ENCODE measurements around the gene IGSF21.
A peak's percentile ranks its signal among the peaks of the same experiment; 100 is the strongest.

The IGSF21 gene

GRCh38 chr1:18124977-18125376, 17.4 kb downstream of the IGSF21 start:
- no peak for TF ChIP-seq CTCF (IDR thresholded peaks at IDR 0.05; ENCODE audit: unreplicated experiment in 3 of 3)
- Mint-ChIP-seq H3K27ac (peak overlapping the region in 1 of 3 experiments; percentile 29), H3K4me3 (no peak overlapping the region), H3K4me1 (peaks cover 11% of the 10 kb centered on the region), H3K9me3 (no peaks in the 10 kb centered on the region), H3K27me3 (ENCODE audit: low read depth) (peaks cover 66% of the 10 kb centered on the region), H3K36me3 (ENCODE audit: low read depth) (no peaks in the 10 kb centered on the region)

GRCh38 chr1:18126616-18127015, 19.0 kb downstream of the IGSF21 start:
- peaks cover 11% of the 10 kb centered on the region for H3K4me1 Mint-ChIP-seq
- no peak overlapping the region for H3K27ac Mint-ChIP-seq
- H3K27me3 Mint-ChIP-seq (ENCODE audit: low read depth) = peaks cover 62% of the 10 kb centered on the region
- H3K4me3 Mint-ChIP-seq = no peak overlapping the region
- H3K36me3 Mint-ChIP-seq (ENCODE audit: low read depth) = no peaks in the 10 kb centered on the region
- H3K9me3 Mint-ChIP-seq = no peaks in the 10 kb centered on the region
- no peak for TF ChIP-seq CTCF (IDR thresholded peaks at IDR 0.05; ENCODE audit: unreplicated experiment in 3 of 3)

- no peak overlapping the region for H3K27ac Mint-ChIP-seq
- peaks cover 25% of the 10 kb centered on the region for H3K4me1 Mint-ChIP-seq
These were observed 20.7 kb downstream of the IGSF21 start for GRCh38 chr1:18128298-18128697.

GRCh38 chr1:18130356-18130755, 22.8 kb downstream of the IGSF21 start:
- peaks cover 34% of the 10 kb centered on the region for H3K4me1 Mint-ChIP-seq
- H3K36me3 Mint-ChIP-seq (ENCODE audit: low read depth) = no peaks in the 10 kb centered on the region
- no peak overlapping the region for H3K27ac Mint-ChIP-seq
- no peak overlapping the region for H3K4me3 Mint-ChIP-seq
- peaks cover 55% of the 10 kb centered on the region for H3K27me3 Mint-ChIP-seq (ENCODE audit: low read depth)
- H3K9me3 Mint-ChIP-seq = no peaks in the 10 kb centered on the region
- no peak for TF ChIP-seq CTCF (IDR thresholded peaks at IDR 0.05; ENCODE audit: unreplicated experiment in 3 of 3)

More at GRCh38 chr1:18128298-18128697, 20.7 kb downstream of the IGSF21 start:
- no peaks in the 10 kb centered on the region for H3K9me3 Mint-ChIP-seq
- H3K4me3 Mint-ChIP-seq = no peak overlapping the region
- H3K36me3 Mint-ChIP-seq (ENCODE audit: low read depth) = no peaks in the 10 kb centered on the region
- peaks cover 50% of the 10 kb centered on the region for H3K27me3 Mint-ChIP-seq (ENCODE audit: low read depth)
- TF ChIP-seq CTCF (IDR thresholded peaks at IDR 0.05; ENCODE audit: unreplicated experiment in 3 of 3) = no peak

- Mint-ChIP-seq H3K4me1 (peaks cover 23% of the 10 kb centered on the region), H3K4me3 (no peak overlapping the region), H3K27me3 (ENCODE audit: low read depth) (peaks cover 49% of the 10 kb centered on the region), H3K36me3 (ENCODE audit: low read depth) (no peaks in the 10 kb centered on the region), H3K9me3 (peaks cover 2% of the 10 kb centered on the region), H3K27ac (peak overlapping the region in 2 of 3 experiments; percentile 22 to 39)
- no peak for TF ChIP-seq CTCF (IDR thresholded peaks at IDR 0.05; ENCODE audit: unreplicated experiment in 3 of 3)
These were observed 24.6 kb downstream of the IGSF21 start for GRCh38 chr1:18132022-18132710.

Data from nephron (organoid).